Measurements from ENCODE around the gene WDR47. TPM values are rescaled to one million over a fixed set of nuclear protein-coding genes. Genes with fewer than 3 reads are reported as not detected.

The WDR47 gene
- total RNA-seq, 1 donor from 2014 or later, result 15.2 TPM

DNA sequence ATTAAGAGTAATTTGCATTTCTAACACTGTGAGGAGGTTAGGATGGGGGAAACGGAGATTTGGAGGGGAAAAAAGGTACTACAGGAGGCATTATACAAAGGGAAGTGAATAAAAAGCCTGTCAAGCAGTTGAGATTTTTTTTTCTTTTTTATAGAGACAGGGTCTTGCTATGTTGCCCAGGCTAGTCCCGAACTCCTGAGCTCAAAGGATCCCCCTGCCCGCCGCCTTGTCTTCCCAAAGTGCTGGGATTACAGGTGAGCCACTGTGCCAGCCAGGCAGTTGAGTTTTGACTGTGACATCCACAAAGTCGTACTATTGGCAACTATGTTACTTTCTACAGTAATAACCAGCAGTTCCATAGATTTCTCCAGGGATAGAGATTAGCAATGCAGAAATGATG, 81.2 kb downstream of the WDR47 start:
- no peak for DNase-seq (ENCODE audit: extremely low spot score, unreplicated experiment)
- no peaks in the 10 kb centered on the region for H3K9me3 Mint-ChIP-seq
- H3K27me3 Mint-ChIP-seq, result no peaks in the 10 kb centered on the region
- peaks cover 9% of the 10 kb centered on the region for H3K4me1 Mint-ChIP-seq (ENCODE audit: unreplicated experiment)
- H3K4me3 Mint-ChIP-seq, result peak overlapping the region; percentile 26
- H3K36me3 Mint-ChIP-seq, result peaks cover 16% of the 10 kb centered on the region
- TF ChIP-seq, protein P1, sequence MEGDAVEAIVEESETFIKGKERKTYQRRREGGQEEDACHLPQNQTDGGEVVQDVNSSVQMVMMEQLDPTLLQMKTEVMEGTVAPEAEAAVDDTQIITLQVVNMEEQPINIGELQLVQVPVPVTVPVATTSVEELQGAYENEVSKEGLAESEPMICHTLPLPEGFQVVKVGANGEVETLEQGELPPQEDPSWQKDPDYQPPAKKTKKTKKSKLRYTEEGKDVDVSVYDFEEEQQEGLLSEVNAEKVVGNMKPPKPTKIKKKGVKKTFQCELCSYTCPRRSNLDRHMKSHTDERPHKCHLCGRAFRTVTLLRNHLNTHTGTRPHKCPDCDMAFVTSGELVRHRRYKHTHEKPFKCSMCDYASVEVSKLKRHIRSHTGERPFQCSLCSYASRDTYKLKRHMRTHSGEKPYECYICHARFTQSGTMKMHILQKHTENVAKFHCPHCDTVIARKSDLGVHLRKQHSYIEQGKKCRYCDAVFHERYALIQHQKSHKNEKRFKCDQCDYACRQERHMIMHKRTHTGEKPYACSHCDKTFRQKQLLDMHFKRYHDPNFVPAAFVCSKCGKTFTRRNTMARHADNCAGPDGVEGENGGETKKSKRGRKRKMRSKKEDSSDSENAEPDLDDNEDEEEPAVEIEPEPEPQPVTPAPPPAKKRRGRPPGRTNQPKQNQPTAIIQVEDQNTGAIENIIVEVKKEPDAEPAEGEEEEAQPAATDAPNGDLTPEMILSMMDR (conservative IDR thresholded peaks at IDR 0.05), result no peak
- peak overlapping the region; percentile 4 for H3K27ac Mint-ChIP-seq

DNA sequence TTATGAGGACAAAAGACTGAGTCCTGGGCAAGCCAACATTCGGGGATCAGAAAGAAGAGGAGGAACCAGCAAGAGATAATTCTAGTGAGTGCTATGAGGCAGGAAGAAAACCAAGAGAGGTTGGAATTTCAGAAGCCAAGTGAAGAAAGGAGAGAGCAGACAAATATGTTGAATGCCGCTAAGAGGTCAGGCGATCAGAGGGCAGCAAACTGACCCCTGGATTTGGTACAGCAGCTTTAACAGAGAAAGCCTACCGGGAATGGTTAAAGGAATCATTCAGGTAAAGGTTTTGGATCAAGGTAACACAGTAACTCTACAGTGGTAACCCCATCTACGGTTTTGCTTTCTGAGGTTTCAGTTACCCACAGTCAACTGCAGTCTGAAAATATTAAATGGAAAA, 84.0 kb downstream of the WDR47 start:
- no peaks in the 10 kb centered on the region for H3K9me3 Mint-ChIP-seq
- peaks cover 32% of the 10 kb centered on the region for H3K36me3 Mint-ChIP-seq
- no peak overlapping the region for H3K27ac Mint-ChIP-seq
- no peak overlapping the region for H3K4me3 Mint-ChIP-seq
- peaks cover 12% of the 10 kb centered on the region for H3K4me1 Mint-ChIP-seq (ENCODE audit: unreplicated experiment)
- TF ChIP-seq, protein P1 (conservative IDR thresholded peaks at IDR 0.05), result no peak
- no peaks in the 10 kb centered on the region for H3K27me3 Mint-ChIP-seq
- DNase-seq (ENCODE audit: extremely low spot score, unreplicated experiment), result no peak

DNA sequence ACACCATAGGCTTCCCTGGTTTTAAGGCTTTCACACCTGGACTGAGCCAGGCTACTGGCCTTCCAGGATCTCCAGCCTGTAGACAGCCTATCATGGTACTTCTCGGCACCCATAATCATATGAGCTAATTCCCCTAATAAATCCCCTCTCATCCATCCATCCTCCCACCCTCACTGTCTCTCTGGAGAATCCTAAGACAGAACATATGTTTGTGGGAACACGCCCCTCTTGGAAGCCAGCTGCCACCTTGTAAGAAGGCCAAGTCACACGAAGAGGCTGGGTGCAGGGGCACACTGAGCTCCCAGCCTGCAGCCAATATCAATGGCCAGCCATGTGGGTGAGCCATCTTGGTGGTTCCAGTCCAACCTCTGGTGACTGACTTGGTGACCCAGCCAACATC, 86.0 kb downstream of the WDR47 start:
- no peak for DNase-seq (ENCODE audit: extremely low spot score, unreplicated experiment)
- H3K4me1 Mint-ChIP-seq (ENCODE audit: unreplicated experiment), result peaks cover 9% of the 10 kb centered on the region
- peaks cover 32% of the 10 kb centered on the region for H3K36me3 Mint-ChIP-seq
- H3K27me3 Mint-ChIP-seq, result no peaks in the 10 kb centered on the region
- no peaks in the 10 kb centered on the region for H3K9me3 Mint-ChIP-seq
- no peak overlapping the region for H3K4me3 Mint-ChIP-seq
- TF ChIP-seq, protein P1 (conservative IDR thresholded peaks at IDR 0.05), result no peak
- no peak overlapping the region for H3K27ac Mint-ChIP-seq

DNA sequence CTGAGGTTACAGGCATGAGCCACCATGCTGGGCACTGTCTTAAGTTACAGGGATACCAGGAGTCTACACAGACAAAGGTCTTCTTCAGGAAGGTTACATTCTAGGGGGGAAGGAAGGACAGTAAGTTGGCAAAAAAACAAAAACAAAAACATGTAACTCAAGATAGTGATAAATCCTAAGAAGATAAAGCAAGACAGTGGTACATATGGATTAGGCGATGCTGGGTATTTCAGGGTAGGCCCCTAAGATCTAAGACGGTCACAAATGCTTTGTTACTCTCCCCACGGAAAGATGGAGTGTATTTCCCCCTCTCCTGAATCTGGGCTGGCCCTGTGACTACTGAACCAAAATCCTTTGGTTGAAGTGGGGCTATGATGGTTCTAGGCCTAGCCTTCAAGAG, 86.8 kb downstream of the WDR47 start:
- no peak overlapping the region for H3K27ac Mint-ChIP-seq
- peaks cover 27% of the 10 kb centered on the region for H3K36me3 Mint-ChIP-seq
- H3K27me3 Mint-ChIP-seq, result no peaks in the 10 kb centered on the region
- H3K9me3 Mint-ChIP-seq, result no peaks in the 10 kb centered on the region
- DNase-seq (ENCODE audit: extremely low spot score, unreplicated experiment), result no peak
- H3K4me1 Mint-ChIP-seq (ENCODE audit: unreplicated experiment), result peaks cover 5% of the 10 kb centered on the region
- TF ChIP-seq, protein P1 (conservative IDR thresholded peaks at IDR 0.05), result no peak
- H3K4me3 Mint-ChIP-seq, result no peak overlapping the region

DNA sequence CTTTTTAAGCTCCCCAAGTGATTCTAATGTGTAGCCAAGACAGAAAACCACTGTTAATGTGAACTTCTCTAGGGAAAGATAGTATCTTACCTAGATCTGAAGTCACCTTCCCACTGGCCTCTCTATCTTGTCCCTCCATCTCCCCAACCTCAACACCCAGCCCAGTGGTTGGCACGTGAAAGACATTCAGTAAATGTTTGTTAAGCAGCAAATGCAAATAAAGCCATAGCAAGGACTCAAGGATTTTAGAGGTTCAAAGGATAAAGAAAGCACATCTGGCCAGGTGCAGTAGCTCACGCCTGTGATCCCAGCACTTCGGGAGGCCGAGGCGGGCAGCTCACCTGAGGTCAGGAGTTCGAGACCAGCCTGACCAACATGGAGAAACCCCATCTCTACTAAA, 88.5 kb downstream of the WDR47 start:
- no peak for DNase-seq (ENCODE audit: extremely low spot score, unreplicated experiment)
- no peaks in the 10 kb centered on the region for H3K9me3 Mint-ChIP-seq
- no peak overlapping the region for H3K27ac Mint-ChIP-seq
- H3K4me3 Mint-ChIP-seq, result no peak overlapping the region
- H3K27me3 Mint-ChIP-seq, result no peaks in the 10 kb centered on the region
- H3K36me3 Mint-ChIP-seq, result peaks cover 25% of the 10 kb centered on the region
- TF ChIP-seq, protein P1 (conservative IDR thresholded peaks at IDR 0.05), result no peak
- H3K4me1 Mint-ChIP-seq (ENCODE audit: unreplicated experiment), result peaks cover 10% of the 10 kb centered on the region

DNA sequence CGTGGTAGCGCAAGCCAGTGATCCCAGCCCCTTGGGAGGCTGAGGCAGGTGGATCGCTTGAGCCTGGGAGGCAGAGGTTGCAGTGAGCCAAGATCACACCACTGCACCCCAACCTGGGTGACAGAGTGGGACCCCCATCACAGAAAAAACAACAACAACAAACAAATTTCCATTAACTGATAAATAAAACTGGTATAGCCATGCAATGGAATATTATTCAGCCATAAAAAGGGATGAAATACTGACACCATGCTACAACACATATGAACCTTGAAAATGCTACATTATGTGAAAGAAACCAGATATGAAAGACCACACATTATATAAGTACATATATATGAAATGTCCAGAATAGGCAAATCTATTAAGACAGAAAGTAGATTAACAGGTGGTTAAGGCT, 90.7 kb downstream of the WDR47 start:
- no peak for DNase-seq (ENCODE audit: extremely low spot score, unreplicated experiment)
- Mint-ChIP-seq H3K4me3 (no peak overlapping the region), H3K9me3 (no peaks in the 10 kb centered on the region), H3K36me3 (peaks cover 22% of the 10 kb centered on the region), H3K27ac (no peak overlapping the region), H3K4me1 (ENCODE audit: unreplicated experiment) (peaks cover 17% of the 10 kb centered on the region), H3K27me3 (no peaks in the 10 kb centered on the region)
- TF ChIP-seq, protein P1 (conservative IDR thresholded peaks at IDR 0.05), result no peak

All from type B pancreatic cell (in vitro differentiated cells).